Measurements from ENCODE around the gene INPP5D.
"Not testable (repeated sequence)": the region's sequence is repeated elsewhere in the genome, so short reads cannot be mapped to it uniquely, and the experiment has no call there.

Gene INPP5D

DNA sequence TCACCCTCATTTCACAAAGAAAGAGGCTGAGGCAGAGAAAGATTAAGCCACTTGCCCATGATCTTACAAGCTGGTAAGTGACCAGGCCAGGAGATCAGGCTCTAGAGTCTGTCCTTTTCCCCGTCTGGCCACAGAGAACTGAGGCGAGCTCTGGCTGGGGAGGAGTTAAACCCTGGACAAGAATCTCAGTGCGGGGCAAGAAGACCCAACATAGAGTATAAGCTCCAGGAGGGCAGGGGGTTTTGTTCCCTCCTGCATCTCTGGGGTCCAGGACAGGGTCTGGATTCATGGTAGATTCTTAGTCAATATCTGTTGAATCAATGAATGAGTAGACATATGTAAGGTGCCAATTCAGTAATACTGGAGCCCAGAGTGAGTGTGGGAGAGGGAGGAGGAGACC is 12.9 kb upstream of the INPP5D start:
- TF ChIP-seq, protein P1, sequence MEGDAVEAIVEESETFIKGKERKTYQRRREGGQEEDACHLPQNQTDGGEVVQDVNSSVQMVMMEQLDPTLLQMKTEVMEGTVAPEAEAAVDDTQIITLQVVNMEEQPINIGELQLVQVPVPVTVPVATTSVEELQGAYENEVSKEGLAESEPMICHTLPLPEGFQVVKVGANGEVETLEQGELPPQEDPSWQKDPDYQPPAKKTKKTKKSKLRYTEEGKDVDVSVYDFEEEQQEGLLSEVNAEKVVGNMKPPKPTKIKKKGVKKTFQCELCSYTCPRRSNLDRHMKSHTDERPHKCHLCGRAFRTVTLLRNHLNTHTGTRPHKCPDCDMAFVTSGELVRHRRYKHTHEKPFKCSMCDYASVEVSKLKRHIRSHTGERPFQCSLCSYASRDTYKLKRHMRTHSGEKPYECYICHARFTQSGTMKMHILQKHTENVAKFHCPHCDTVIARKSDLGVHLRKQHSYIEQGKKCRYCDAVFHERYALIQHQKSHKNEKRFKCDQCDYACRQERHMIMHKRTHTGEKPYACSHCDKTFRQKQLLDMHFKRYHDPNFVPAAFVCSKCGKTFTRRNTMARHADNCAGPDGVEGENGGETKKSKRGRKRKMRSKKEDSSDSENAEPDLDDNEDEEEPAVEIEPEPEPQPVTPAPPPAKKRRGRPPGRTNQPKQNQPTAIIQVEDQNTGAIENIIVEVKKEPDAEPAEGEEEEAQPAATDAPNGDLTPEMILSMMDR (IDR thresholded peaks at IDR 0.05; ENCODE audit: low read depth, low read length, missing control alignments): no peak
- no peak for DNase-seq (ENCODE audit: low read depth)
- H3K4me3 ChIP-seq (ENCODE audit: low read depth, low read length): no peak overlapping the region

DNA sequence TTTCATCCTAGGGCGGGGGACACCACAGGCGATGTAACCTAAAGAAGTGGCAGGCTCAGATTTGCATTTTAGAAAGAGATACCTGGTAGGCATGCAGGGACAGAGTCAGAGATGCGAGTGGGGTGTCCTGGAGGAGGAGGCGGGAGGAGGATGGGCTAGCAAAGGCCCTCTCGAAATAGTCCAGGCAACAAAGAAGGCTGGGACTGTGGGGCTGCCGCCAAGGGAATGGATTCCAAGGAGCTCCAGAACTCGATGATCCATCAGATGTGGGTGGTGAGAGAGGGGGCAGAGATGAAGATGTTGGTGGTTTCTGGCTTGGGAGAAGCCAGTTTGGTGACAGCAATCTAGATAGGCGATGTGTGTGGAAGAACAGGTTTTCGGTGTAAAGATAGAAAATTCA is 12.5 kb upstream of the INPP5D start:
- TF ChIP-seq, protein P1 (IDR thresholded peaks at IDR 0.05; ENCODE audit: low read depth, low read length, missing control alignments): no peak
- H3K4me3 ChIP-seq (ENCODE audit: low read depth, low read length): no peak overlapping the region
- no peak for DNase-seq (ENCODE audit: low read depth)

DNA sequence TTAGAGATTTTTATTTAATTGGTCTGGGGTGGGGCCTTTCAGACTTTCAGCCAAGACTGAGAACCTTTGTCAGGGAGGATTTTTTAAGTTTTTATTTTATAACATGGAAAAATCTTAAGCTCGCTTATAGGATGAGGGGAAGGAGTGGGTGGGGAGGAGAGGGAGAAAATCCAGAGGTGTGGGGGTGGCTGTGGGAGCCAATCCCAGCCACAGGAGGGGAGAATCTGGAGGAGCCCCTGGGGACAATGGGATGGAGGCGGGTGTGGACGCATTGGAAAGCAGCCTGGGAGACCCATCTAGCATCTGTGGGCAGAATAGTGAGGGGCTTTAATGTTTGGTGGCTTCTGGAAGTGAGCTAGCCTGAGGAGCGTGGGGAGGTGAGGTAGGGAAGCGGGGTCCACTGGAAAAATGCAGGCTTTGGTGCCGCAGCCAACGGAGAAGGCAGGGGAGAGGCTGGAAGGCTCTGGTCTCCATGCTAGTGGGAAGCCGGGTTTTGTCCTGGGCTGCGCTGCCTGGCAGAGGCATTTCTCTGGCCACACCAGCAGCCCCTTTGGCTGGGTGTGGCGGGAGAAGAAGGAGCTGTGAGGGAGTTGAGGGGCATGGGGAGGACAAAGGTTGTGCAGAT is 11.5 kb upstream of the INPP5D start:
- TF ChIP-seq, protein P1 (IDR thresholded peaks at IDR 0.05; ENCODE audit: low read depth, low read length, missing control alignments): no peak
- no peak overlapping the region for H3K4me3 ChIP-seq (ENCODE audit: low read depth, low read length)

DNA sequence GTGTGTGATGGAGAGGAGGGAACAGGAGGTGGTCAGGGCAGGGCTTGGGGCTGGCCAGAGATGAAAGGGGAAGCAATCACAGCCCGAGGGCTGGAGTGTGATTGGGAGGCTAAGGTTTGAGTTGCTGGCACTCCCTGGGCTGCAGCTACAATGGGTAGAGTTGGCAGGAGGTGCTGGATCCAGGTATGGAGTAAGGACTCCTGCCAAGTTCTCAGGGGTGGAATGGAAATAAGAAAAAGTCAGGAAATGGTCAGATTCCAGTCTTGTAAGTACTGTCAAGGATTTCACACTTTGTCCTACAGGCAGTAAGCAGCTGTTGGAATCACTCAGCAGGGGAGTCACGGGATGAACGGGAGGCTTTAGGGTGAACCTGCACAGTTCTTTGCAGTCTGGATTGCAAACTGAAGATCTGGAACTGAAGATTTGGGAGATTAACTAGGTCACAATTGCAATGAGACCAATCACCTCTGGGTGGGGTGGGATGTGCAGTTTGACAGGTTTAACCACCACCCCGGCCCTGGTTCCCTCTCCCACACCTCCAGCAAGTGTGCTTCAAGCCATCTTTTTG is 10.9 kb upstream of the INPP5D start:
- no peak for DNase-seq (ENCODE audit: low read depth)
- TF ChIP-seq, protein P1 (IDR thresholded peaks at IDR 0.05; ENCODE audit: low read depth, low read length, missing control alignments): no peak
- H3K4me3 ChIP-seq (ENCODE audit: low read depth, low read length): no peak overlapping the region

More for the DNA sequence above, 11.5 kb upstream of the INPP5D start:
- DNase-seq (ENCODE audit: low read depth): no peak

DNA sequence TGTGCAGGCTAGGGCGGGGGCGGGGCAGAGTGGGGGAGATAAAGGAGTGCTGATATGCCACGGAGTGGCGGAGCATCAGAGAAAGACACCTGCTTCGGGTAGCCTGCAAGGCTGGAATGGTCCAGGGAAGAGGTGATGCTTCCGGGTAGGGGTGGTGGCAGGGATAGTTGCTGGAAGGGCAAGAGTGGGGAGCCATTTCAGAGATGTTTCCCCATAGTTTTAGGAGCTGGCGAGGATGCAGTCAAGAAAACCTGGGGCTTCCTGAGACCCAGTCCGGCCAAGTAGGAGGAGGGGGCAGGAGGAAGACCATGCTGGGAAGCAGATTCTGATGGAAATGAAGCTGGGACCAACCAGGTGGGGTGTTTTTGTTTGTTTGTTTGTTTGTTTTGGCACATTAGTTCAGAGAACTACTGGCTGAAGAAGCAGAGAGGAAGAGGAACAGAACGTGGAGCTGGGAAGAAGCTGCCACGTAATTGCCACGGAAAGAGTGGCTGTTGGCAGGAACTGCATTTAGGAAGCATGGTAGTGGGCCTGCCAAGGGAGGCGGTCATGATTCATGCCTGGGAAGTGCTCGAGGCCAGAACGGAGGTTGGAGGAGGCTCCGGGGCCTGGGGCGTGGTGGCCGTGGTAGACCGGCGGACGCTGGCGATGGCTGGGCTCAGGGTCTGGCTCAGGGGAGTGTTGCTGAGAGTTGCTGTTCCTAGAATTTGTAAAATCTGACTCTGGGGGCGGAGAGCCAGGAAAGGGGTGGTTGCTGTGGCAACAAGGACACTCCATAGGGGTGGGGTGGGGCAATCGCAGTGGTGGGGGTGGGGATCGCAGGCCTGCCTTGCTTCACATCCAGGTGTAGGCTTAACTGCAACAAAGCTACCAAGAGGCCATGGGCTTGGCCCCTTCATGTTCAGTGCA is 8.6 kb upstream of the INPP5D start:
- no peak overlapping the region for H3K4me3 ChIP-seq (ENCODE audit: low read depth, low read length)
- DNase-seq (ENCODE audit: low read depth): no peak
- TF ChIP-seq, protein P1 (IDR thresholded peaks at IDR 0.05; ENCODE audit: low read depth, low read length, missing control alignments): no peak

DNA sequence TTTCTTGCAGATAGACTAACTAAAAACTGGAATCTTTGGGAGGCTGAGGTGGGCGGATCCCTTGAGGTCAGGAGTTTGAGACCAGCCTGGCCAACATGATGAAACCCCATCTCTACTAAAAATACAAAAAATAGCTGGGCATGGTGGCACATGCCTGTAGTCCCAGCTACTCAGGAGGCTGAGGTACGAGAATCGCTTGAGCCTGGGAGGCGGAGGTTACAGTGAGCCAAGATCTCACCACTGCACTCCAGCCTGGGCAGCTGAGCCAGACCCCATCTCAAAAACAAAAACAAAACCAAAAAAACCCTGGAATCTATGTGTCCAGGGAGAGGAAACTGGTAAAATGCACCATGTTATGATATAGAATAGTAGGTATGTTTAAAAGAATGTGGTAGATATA is 7.6 kb upstream of the INPP5D start:
- DNase-seq (ENCODE audit: low read depth); H3K4me3 ChIP-seq (ENCODE audit: low read depth, low read length): not testable (repeated sequence)

Data from GM12864 (cell line).